Kidney (tissue), 14 donors: ENCODE results near the gene ZNF724. TPM values are rescaled to one million over a fixed set of nuclear protein-coding genes. Genes with fewer than 3 reads are reported as not detected.

Source experiments
- DNase-seq, 5 donors: peaks; one replicate each; pipeline ENCODE4 v3.0.0-alpha.2; 2013 to 2020
- FAIRE-seq: peaks from 2 replicates; lab custom pipeline; 2012; peaks lifted over from hg19 to GRCh38; lab: Jason Lieb, UNC
- H3K27ac ChIP-seq, 2 donors: one replicate each; pipeline ENCODE4 v1.7.0; 2013; ENCODE audit warnings: low read depth in 2 of 2, low read length in 2 of 2, inconsistent platforms in 1 of 2
- H3K27me3 ChIP-seq: one replicate; pipeline ENCODE4 v1.7.1; 2013; ENCODE audit warnings: low read length, inconsistent platforms; ENCODE audit not compliant: control insufficient read depth, insufficient read depth
- H3K36me3 ChIP-seq, 3 donors: one replicate each; pipeline versions ENCODE4 v1.7.0 to v1.7.1; 2013; ENCODE audit warnings: low read length in 3 of 3, control low read depth in 1 of 3, inconsistent platforms in 1 of 3; ENCODE audit not compliant: insufficient read depth in 3 of 3, control insufficient read depth in 2 of 3
- H3K4me1 ChIP-seq, 3 donors: one replicate each; pipeline versions ENCODE4 v1.7.0 to v1.7.1; 2013; ENCODE audit warnings: low read length in 3 of 3, inconsistent platforms in 1 of 3, low read depth in 1 of 3; ENCODE audit not compliant: control insufficient read depth in 2 of 3, insufficient read depth in 2 of 3
- H3K4me3 ChIP-seq, 3 donors: one replicate each; pipeline versions ENCODE4 v1.7.0 to v1.8.1; 2013; ENCODE audit warnings: low read length in 3 of 3, control low read depth in 1 of 3, inconsistent platforms in 1 of 3
- H3K9ac ChIP-seq, 3 donors: one replicate each; pipeline versions ENCODE4 v1.7.0 to v1.7.1; 2013; ENCODE audit warnings: low read length in 3 of 3, control low read depth in 1 of 3, inconsistent platforms in 1 of 3
- H3K9me3 ChIP-seq, 3 donors: one replicate each; pipeline versions ENCODE4 v1.7.0 to v1.7.1; 2013; ENCODE audit warnings: low read length in 3 of 3, control low read depth in 1 of 3, inconsistent platforms in 1 of 3; ENCODE audit not compliant: control insufficient read depth in 2 of 3, insufficient read depth in 1 of 3
- CTCF ChIP-seq: IDR thresholded peaks from 3 replicates; pipeline ENCODE4 v1.5.1; 2012; ENCODE audit warnings: mild to moderate bottlenecking, moderate library complexity, borderline replicate concordance; ENCODE audit not compliant: insufficient read depth; ENCODE audit errors: extremely low read depth
- intact Hi-C: fragments of 100-400 bp; cut with DNase I; formaldehyde crosslinking; loops from one replicate; pipeline ENCODE4 v1.11.1; 2022
- polyA plus RNA-seq: library from polyadenylated mRNA; stranded (reverse); fragments of 350-450 nt; fragmentation: Illumina TruSeq; extraction: RNeasy Lipid Tissue Mini Kit (QIAGEN cat#74804); gene quantifications from one replicate; pipeline ENCODE4 v1.2.3, GENCODE V29; 2014; ENCODE audit warnings: low read depth, low replicate concordance; ENCODE audit not compliant: insufficient read depth
- total RNA-seq: library from RNA; stranded (reverse); fragmentation: NEBNext Ultra II Directional; extraction: Animal tissue kit (Norgen Biotek cat#: 25700); gene quantifications from one replicate; pipeline ENCODE4 v1.2.1, GENCODE V29; 2021
- donor health status: control.
- donor health status: control.
- donor health status: control.
- donor health status: control.
- donor health status: control.
- donor health status: DM: yes; HTN: yes; CAD: no.
- donor health status: Normal renal cell carcinoma (clear cell type).

ZNF724 gene
- total and polyA plus RNA-seq, 2 donors from 2014 or later = 3.1 TPM; not detected in 1

- Histone ChIP-seq H3K27me3 (no peaks in the 10 kb centered on the region), H3K9me3 (no peaks in the 10 kb centered on the region), H3K4me1 (no peaks in the 10 kb centered on the region), H3K9ac (no peak overlapping the region), H3K27ac (no peak overlapping the region), H3K36me3 (peaks cover 5 to 22% (median 11%) of the 10 kb centered on the region in 3 donors), H3K4me3 (no peak overlapping the region)
- FAIRE-seq (no peak), DNase-seq (no peak)
- no peak for TF ChIP-seq CTCF
- intact Hi-C loops = no loop called here
Measured at GRCh38 chr19:23262920-23263319, 12.7 kb upstream of the ZNF724 start.

GRCh38 chr19:23261496-23262020, 11.4 kb upstream of the ZNF724 start:
- Histone ChIP-seq H3K27me3 (no peaks in the 10 kb centered on the region), H3K36me3 (peaks cover 5 to 19% (median 7%) of the 10 kb centered on the region in 3 donors), H3K4me1 (no peaks in the 10 kb centered on the region), H3K27ac (no peak overlapping the region), H3K4me3 (no peak overlapping the region), H3K9ac (no peak overlapping the region), H3K9me3 (no peaks in the 10 kb centered on the region)
- intact Hi-C loops = no loop called here
- DNase-seq (no peak), FAIRE-seq (no peak)
- no peak for TF ChIP-seq CTCF

GRCh38 chr19:23260956-23261355, 10.8 kb upstream of the ZNF724 start:
- no peaks in the 10 kb centered on the region for H3K27me3 ChIP-seq
- H3K36me3 ChIP-seq = peaks cover 5 to 19% (median 7%) of the 10 kb centered on the region in 3 donors
- H3K4me1 ChIP-seq = no peaks in the 10 kb centered on the region
- no peak overlapping the region for H3K27ac ChIP-seq
- no peak overlapping the region for H3K9ac ChIP-seq
- DNase-seq = no peak
- TF ChIP-seq CTCF = no peak
- H3K9me3 ChIP-seq = no peaks in the 10 kb centered on the region
- FAIRE-seq = no peak
- H3K4me3 ChIP-seq = no peak overlapping the region
- intact Hi-C loops = no loop called here

GRCh38 chr19:23259961-23260360, 9.8 kb upstream of the ZNF724 start:
- no peak overlapping the region for H3K4me3 ChIP-seq
- TF ChIP-seq CTCF = no peak
- H3K27ac ChIP-seq = no peak overlapping the region
- no peaks in the 10 kb centered on the region for H3K9me3 ChIP-seq
- no peaks in the 10 kb centered on the region for H3K4me1 ChIP-seq
- no peak overlapping the region for H3K9ac ChIP-seq
- intact Hi-C loops = no loop called here
- DNase-seq = no peak
- no peaks in the 10 kb centered on the region for H3K27me3 ChIP-seq
- no peak for FAIRE-seq
- peaks cover 5 to 19% (median 7%) of the 10 kb centered on the region in 3 donors for H3K36me3 ChIP-seq
